ES-I3 (cell line): ENCODE measurements around the gene IQCC.
"Not testable (repeated sequence)": the region's sequence is repeated elsewhere in the genome, so short reads cannot be mapped to it uniquely, and the experiment has no call there.

Source experiments
- H3K36me3 ChIP-seq: 2 replicates; pipeline ENCODE4 v1.6.1; 2013; ENCODE audit warnings: mild to moderate bottlenecking, low read length, control low read depth, moderate library complexity; ENCODE audit not compliant: insufficient read depth
- H3K4me1 ChIP-seq: 2 replicates; pipeline ENCODE4 v1.6.1; 2013; ENCODE audit warnings: mild to moderate bottlenecking, control low read depth, low read length; ENCODE audit not compliant: insufficient read depth
- H3K9ac ChIP-seq: 2 replicates; pipeline ENCODE4 v1.6.1; 2013; ENCODE audit warnings: low read depth, mild to moderate bottlenecking, low read length, moderate library complexity
- H3K9me3 ChIP-seq: 2 replicates; pipeline ENCODE4 v1.6.1; 2013; ENCODE audit warnings: mild to moderate bottlenecking, low read length, moderate library complexity; ENCODE audit not compliant: control insufficient read depth, insufficient read depth

IQCC gene

DNA sequence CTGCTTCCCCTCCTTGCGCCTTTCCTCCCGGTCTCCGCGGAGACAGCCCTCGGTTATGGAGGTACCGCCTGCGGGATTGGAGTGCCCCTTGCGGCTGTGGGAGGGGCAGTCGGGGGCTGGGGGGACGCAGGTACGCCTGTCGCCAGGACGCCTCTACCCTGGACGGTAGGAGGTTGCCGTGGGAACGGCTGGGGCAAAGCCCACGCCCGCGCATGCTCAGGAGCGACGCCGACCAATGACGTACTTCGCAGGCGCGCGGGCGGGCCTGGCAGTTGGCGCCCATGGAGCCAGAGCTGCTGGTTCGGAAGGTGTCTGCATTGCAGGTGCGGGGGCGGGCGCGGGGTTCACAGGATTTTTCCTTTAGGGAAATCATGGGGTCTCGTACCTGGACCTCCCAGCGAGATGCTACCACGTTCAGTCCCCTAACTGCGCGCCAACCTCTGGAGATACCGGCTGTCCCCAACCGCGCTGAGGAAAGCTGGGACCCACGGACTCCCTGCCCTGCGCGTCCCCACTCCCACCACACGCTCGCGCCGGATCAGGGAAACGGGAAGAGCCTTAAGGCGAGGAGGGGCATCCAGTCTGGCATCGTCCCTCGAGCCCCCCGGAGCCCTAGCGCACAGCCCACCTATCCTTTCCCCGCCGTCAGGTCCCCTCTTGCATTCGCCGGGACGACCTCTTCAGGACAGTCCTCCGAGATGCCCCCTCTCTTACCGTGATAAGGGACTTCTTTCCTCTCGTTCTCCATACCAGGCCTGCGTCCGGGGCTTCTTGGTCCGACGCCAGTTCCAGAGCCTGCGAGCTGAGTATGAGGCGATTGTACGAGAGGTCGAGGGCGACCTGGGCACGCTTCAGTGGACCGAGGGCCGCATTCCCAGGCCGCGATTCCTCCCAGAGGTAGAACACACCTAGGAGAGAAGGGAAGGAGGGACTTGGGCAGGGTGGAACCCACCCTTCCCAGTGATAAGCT lies at the start of gene IQCC:
IQCC (plus strand) TSS at position 271 of the 970 bp plus-strand sequence; CDS start at position 282, 11 bp downstream.
- H3K9ac ChIP-seq = peak within 1 kb of the TSS; percentile 88
- H3K36me3 ChIP-seq = no peaks in the 10 kb centered on the region; the same call in 1 of the 2 replicates
- H3K9me3 ChIP-seq = no peaks in the 10 kb centered on the region
- peaks cover 6% of the 10 kb centered on the region; the same call in 1 of the 2 replicates for H3K4me1 ChIP-seq

- peaks cover 34% of the 10 kb centered on the region for H3K36me3 ChIP-seq
- H3K9me3 ChIP-seq = no peaks in the 10 kb centered on the region
These were observed 46.3 kb upstream of the IQCC start for GRCh38 chr1:32159189-32159588.

GRCh38 chr1:32163405-32163804 lies 42.1 kb upstream of the IQCC start:
- no peaks in the 10 kb centered on the region for H3K4me1 ChIP-seq
- H3K9ac ChIP-seq = no peak overlapping the region
- peaks cover 21% of the 10 kb centered on the region for H3K36me3 ChIP-seq
- no peaks in the 10 kb centered on the region for H3K9me3 ChIP-seq

More at GRCh38 chr1:32159189-32159588, 46.3 kb upstream of the IQCC start:
- no peak overlapping the region for H3K9ac ChIP-seq
- no peaks in the 10 kb centered on the region for H3K4me1 ChIP-seq

- H3K36me3 ChIP-seq = peaks cover 30% of the 10 kb centered on the region
- H3K9ac ChIP-seq, H3K4me1 ChIP-seq, H3K9me3 ChIP-seq: not testable (repeated sequence)
These were observed 39.8 kb upstream of the IQCC start for GRCh38 chr1:32165633-32166032.

DNA sequence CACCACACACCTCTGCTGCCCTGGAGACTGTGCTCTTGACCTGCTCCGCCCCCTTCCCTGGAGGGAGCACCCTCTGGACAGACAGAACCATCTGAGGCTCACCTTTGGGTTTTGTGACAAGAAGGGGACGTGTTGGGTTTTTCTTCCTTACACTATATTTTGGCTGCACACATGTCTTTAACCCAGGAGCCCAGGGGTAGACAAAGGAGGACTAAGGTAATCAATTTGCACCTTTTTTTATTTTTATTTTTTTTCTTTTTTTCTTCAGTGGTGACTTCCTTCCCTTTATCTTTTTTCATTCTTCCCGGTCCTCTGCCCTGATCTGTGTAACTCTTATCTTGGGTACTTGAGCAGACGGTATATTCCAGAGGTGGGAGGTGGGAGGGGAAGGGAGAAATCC lies 34.5 kb upstream of the IQCC start:
- H3K9ac ChIP-seq = no peak overlapping the region
- no peaks in the 10 kb centered on the region for H3K9me3 ChIP-seq
- H3K36me3 ChIP-seq = peaks cover 39% of the 10 kb centered on the region
- no peaks in the 10 kb centered on the region for H3K4me1 ChIP-seq

DNA sequence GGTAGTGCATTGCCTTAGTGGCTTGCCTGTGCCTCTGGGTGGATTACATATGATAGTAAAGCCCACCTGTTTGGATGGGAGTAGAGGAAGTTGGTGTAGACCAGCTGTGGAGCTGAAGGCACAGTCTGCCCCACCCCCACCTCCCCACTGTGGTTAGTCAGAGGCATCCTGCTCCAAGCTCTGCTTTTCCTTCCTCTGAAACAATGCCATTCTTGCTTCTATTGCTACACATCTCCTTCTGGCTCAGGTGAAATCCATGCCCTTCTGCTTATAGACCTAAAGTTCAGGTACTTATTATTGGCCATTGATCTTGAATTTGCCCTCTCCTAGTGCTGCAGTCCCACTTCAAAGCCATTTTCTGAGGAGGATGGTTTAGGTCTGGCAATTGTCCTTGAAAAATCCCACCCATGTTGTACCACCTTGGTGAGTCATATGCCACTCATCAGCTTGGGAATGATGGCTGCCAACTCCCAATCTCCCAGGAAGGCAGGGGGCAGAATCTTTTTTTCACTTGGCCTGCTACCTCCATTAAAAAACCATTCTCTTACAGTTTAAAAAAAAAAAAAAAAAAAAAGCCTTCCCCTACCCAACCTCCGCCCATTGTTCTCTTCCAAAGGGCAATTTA lies 32.7 kb upstream of the IQCC start:
- H3K36me3 ChIP-seq = peaks cover 33% of the 10 kb centered on the region
- H3K9me3 ChIP-seq = no peaks in the 10 kb centered on the region
- no peak overlapping the region for H3K9ac ChIP-seq
- H3K4me1 ChIP-seq = no peaks in the 10 kb centered on the region

DNA sequence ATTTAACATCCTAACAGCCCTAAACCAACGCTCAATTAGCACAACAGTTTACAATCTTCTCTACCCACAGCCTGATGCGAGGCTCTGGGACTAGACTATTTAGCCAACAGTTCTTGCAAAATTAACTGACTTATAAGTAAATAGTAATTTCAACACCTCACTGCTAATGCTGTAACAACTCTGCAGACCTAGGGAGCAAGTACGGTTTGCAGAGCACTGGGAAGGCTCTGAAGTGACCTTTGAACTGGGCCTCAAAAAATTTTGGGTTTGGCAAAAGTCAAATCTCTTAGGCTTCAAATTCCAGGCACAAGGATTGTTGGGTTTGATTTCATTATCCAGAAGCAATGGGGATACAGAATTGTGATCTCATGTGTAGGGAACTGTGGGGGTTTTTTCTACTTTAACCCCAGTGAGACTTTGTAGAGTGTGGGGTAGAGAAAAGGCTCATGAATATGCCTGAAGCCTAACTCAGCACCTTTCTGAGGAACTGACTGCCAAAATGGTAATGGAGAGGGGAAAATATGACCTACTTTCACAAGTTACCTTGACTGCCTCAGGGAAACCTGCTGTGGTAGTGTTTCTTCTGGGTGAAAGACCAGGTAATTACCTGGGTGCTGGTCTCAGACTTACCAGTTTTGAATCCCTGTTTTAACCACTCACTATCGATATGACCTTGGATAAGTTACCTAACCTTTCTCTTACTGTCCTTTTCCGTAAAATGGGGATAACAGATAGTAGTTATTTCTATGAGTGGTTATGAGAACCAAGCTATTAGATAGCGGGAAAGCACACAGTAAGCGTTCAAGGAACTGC lies 26.9 kb upstream of the IQCC start:
- peak overlapping the region; percentile 65 for H3K9ac ChIP-seq
- peaks cover 20% of the 10 kb centered on the region for H3K4me1 ChIP-seq
- H3K36me3 ChIP-seq = peaks cover 3% of the 10 kb centered on the region; the same call in 1 of the 2 replicates
- no peaks in the 10 kb centered on the region for H3K9me3 ChIP-seq

- Histone ChIP-seq H3K4me1 (peaks cover 20% of the 10 kb centered on the region), H3K9me3 (no peaks in the 10 kb centered on the region), H3K9ac (peak overlapping the region; percentile 65), H3K36me3 (peaks cover 6% of the 10 kb centered on the region; the same call in 1 of the 2 replicates)
These were observed 26.4 kb upstream of the IQCC start for GRCh38 chr1:32179193-32179442.

GRCh38 chr1:32179443-32180185 lies 25.9 kb upstream of the IQCC start, which contains the start of gene TXLNA:
Gene TXLNA (plus strand): TSS chr1:32179675. CDS start chr1:32180346, 671 bp downstream.
- Histone ChIP-seq H3K9ac (peak within 1 kb of the TSS; percentile 65), H3K4me1 (peaks cover 20% of the 10 kb centered on the region), H3K36me3 (peaks cover 6% of the 10 kb centered on the region), H3K9me3 (no peaks in the 10 kb centered on the region)

- Histone ChIP-seq H3K4me1 (peaks cover 20% of the 10 kb centered on the region), H3K36me3 (peaks cover 3% of the 10 kb centered on the region)
These were observed 25.0 kb upstream of the IQCC start for GRCh38 chr1:32180186-32181060.

DNA sequence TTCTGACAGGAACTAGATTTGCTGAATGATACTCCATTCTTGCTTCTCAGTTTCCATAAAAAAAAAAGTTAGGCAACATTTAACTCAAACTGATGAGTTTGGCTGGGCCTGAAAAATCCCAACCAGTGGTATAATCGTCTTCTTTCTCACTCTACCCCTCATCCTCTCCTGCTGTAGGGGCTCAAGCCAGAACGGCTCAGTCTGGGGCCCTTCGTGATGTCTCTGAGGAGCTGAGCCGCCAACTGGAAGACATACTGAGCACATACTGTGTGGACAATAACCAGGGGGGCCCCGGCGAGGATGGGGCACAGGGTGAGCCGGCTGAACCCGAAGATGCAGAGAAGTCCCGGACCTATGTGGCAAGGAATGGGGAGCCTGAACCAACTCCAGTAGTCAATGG lies 24.4 kb upstream of the IQCC start:
- Histone ChIP-seq H3K36me3 (peaks cover 3% of the 10 kb centered on the region), H3K9ac (peak overlapping the region; percentile 65)

More at GRCh38 chr1:32180186-32181060, 25.0 kb upstream of the IQCC start:
- H3K9ac ChIP-seq = peak overlapping the region; percentile 65
- H3K9me3 ChIP-seq = no peaks in the 10 kb centered on the region

GRCh38 chr1:32181563-32181962 lies 23.9 kb upstream of the IQCC start:
- H3K36me3 ChIP-seq = peaks cover 7% of the 10 kb centered on the region
- H3K9me3 ChIP-seq = no peaks in the 10 kb centered on the region
- peaks cover 20% of the 10 kb centered on the region for H3K4me1 ChIP-seq
- no peak overlapping the region for H3K9ac ChIP-seq

More for the DNA sequence above, 24.4 kb upstream of the IQCC start:
- H3K9me3 ChIP-seq = no peaks in the 10 kb centered on the region
- H3K4me1 ChIP-seq = peaks cover 20% of the 10 kb centered on the region

DNA sequence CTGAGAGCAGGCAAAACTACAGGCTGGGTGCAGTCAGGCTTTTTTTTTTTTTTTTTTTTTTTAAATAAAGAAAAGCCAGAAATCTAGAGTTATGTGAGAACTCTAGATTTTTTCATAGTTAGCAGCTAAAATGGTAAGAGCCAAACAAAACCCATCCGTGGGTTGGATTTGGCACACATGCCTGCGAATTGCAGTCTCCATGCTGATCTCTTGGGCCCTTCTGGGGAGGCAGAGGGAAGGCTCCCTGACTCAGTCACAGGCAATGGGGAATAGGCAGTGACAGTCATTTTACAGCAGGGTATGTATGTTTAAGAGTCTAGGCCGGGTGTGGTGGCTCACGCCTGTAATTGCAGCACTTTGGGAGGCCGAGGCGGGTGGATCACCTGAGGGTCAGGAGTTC lies 23.4 kb upstream of the IQCC start:
- H3K9ac ChIP-seq = no peak overlapping the region

More for the DNA sequence above, 23.4 kb upstream of the IQCC start:
- H3K36me3 ChIP-seq = peaks cover 11% of the 10 kb centered on the region
- H3K4me1 ChIP-seq = peaks cover 20% of the 10 kb centered on the region
- H3K9me3 ChIP-seq = no peaks in the 10 kb centered on the region
